ENCODE measurements around the gene ZBTB5.

The ZBTB5 gene

DNA sequence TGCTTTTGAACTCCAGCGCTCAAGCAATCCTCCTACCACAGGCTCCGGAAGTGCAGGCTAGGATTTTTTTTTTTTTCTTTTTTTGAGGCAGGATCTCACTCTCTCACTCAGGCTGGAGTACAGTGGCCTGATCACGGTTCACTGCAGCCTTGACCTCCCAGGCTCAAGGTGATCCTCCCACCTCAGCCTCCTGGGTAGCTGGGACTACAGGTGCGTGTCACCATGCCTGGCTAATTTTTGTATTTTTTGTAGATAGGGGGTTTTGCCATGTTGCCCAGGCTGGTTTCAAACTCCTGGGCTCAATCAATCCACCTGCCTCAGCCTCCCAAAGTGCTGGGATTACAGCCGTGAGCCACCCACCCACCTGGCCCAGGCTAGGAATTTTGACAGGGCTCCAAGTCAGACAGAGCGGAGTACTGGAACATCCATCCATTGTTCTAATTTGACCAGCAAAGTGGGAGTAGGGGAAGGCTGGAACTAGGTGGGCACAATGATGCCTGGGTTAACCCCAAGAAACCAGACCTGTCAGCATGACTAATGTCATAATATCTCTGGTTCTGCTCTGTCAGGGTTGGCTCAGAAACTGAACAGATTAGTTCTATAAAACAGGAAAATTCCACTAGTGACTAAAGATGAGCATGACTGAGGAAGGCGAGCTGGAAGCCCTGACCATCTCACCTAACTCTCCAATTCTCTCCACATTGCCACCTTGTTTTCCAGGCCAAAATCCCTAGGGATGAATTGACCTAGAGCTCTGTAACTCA is 9.2 kb downstream of the ZBTB5 start:
- Histone ChIP-seq H3K27me3 (replicated peaks; ENCODE audit: control insufficient read depth, insufficient read depth, low read length) (no peaks in the 10 kb centered on the region), H3K4me3 (replicated peaks; ENCODE audit: low read depth, low read length) (no peak overlapping the region), H3K36me3 (ENCODE audit: control insufficient read depth, insufficient read depth, low read length) (no peaks in the 10 kb centered on the region; the same call in 1 of the 2 replicates)
- TF ChIP-seq, protein P1, sequence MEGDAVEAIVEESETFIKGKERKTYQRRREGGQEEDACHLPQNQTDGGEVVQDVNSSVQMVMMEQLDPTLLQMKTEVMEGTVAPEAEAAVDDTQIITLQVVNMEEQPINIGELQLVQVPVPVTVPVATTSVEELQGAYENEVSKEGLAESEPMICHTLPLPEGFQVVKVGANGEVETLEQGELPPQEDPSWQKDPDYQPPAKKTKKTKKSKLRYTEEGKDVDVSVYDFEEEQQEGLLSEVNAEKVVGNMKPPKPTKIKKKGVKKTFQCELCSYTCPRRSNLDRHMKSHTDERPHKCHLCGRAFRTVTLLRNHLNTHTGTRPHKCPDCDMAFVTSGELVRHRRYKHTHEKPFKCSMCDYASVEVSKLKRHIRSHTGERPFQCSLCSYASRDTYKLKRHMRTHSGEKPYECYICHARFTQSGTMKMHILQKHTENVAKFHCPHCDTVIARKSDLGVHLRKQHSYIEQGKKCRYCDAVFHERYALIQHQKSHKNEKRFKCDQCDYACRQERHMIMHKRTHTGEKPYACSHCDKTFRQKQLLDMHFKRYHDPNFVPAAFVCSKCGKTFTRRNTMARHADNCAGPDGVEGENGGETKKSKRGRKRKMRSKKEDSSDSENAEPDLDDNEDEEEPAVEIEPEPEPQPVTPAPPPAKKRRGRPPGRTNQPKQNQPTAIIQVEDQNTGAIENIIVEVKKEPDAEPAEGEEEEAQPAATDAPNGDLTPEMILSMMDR (IDR thresholded peaks at IDR 0.05; ENCODE audit: insufficient read depth, low read length, poor library complexity, severe bottlenecking) = no peak
- DNase-seq (ENCODE audit: extremely low read depth, insufficient read length) = no peak

DNA sequence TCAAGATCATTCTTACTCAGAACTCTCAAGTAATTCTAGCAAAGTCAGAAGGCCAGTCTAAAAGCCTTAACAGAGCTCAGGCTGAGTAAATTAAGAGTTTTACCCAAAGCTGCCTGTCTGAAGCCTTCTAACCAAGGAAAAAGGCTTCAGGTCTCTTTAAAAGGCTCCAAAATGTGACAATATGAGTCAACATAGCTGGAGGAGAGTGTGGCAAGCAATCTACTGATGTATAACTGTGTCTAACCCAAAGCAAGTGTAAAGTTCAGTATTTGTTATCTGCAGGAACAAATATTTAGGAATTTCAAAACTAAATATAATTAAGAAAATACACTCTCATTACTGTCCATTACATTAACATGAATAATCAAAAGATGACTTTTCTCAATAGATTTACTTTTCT is 11.0 kb downstream of the ZBTB5 start:
- H3K36me3 ChIP-seq (ENCODE audit: control insufficient read depth, insufficient read depth, low read length) = peaks cover 2% of the 10 kb centered on the region; the same call in 1 of the 2 replicates
- DNase-seq (ENCODE audit: extremely low read depth, insufficient read length) = no peak
- H3K4me3 ChIP-seq (replicated peaks; ENCODE audit: low read depth, low read length) = no peak overlapping the region
- no peaks in the 10 kb centered on the region for H3K27me3 ChIP-seq (replicated peaks; ENCODE audit: control insufficient read depth, insufficient read depth, low read length)
- TF ChIP-seq, protein P1 (IDR thresholded peaks at IDR 0.05; ENCODE audit: insufficient read depth, low read length, poor library complexity, severe bottlenecking) = no peak

DNA sequence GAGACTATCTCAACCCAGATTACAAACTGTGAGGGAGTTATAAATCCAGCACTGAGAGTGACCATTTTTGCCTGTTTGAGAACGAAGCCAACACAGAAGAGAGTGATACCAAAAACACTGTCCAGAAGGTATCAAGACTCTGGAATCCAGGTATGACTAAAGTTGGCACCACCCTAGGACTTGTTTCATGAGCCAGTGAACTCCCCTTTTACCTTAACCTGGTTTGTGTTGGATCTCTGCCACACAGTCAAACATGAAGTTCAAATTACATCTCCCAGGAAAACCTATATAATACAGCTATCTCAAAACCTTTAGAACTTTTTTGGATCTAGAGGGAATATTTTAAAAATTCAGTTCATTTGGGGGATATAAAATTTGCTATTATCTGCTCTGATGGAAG is 11.4 kb downstream of the ZBTB5 start:
- H3K4me3 ChIP-seq (replicated peaks; ENCODE audit: low read depth, low read length) = no peak overlapping the region

DNA sequence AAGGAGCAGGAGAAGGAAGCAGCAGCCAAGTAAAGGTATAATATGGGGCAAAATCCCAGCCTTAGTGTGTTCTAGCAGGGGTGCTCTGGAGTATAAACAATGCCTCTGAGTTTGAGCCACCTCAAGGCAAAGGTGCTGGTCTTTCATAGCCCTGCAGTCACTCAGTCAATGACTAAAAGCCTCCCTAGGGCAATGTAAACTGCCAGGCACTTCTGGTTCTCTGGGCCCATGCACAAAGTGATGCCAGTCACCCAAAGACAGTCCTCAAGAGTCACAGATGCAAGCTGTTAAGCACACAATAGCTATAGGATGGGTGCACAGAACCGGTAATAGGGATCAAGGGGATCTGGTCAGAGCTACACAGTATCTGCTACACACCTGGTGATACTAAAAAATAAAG is 12.6 kb downstream of the ZBTB5 start:
- TF ChIP-seq, protein P1 (IDR thresholded peaks at IDR 0.05; ENCODE audit: insufficient read depth, low read length, poor library complexity, severe bottlenecking) = no peak
- Histone ChIP-seq H3K4me3 (replicated peaks; ENCODE audit: low read depth, low read length) (no peak overlapping the region), H3K27me3 (replicated peaks; ENCODE audit: control insufficient read depth, insufficient read depth, low read length) (no peaks in the 10 kb centered on the region), H3K36me3 (ENCODE audit: control insufficient read depth, insufficient read depth, low read length) (peaks cover 2% of the 10 kb centered on the region; the same call in 1 of the 2 replicates)
- DNase-seq (ENCODE audit: extremely low read depth, insufficient read length) = no peak

More for the DNA sequence above, 11.4 kb downstream of the ZBTB5 start:
- DNase-seq (ENCODE audit: extremely low read depth, insufficient read length) = no peak
- H3K27me3 ChIP-seq (replicated peaks; ENCODE audit: control insufficient read depth, insufficient read depth, low read length) = no peaks in the 10 kb centered on the region
- H3K36me3 ChIP-seq (ENCODE audit: control insufficient read depth, insufficient read depth, low read length) = peaks cover 2% of the 10 kb centered on the region; the same call in 1 of the 2 replicates
- TF ChIP-seq, protein P1 (IDR thresholded peaks at IDR 0.05; ENCODE audit: insufficient read depth, low read length, poor library complexity, severe bottlenecking) = no peak

DNA sequence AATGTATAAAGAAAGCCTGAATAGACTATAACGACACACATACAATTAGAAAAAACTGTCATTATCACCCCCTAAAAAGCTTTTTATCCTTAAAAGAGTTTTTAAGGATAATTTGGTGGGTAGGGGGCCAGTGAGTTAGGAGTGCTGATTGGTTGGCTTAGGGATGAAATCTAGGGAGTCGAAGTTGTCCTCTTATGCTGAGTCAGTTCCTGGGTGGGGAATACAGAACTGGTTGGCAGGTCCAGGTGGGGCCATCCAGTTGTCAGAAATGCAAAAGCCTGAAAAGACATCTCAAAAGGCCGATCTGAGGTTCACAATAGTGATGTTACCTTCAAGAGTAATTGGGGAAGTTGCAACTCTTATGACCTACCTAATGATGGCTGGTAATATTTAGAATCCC is 13.6 kb downstream of the ZBTB5 start:
- Histone ChIP-seq H3K27me3 (replicated peaks; ENCODE audit: control insufficient read depth, insufficient read depth, low read length) (no peaks in the 10 kb centered on the region), H3K36me3 (ENCODE audit: control insufficient read depth, insufficient read depth, low read length) (peaks cover 2% of the 10 kb centered on the region; the same call in 1 of the 2 replicates)
- no peak for DNase-seq (ENCODE audit: extremely low read depth, insufficient read length)

More for the DNA sequence above, 13.6 kb downstream of the ZBTB5 start:
- H3K4me3 ChIP-seq (replicated peaks; ENCODE audit: low read depth, low read length) = no peak overlapping the region
- TF ChIP-seq, protein P1 (IDR thresholded peaks at IDR 0.05; ENCODE audit: insufficient read depth, low read length, poor library complexity, severe bottlenecking) = no peak
